Measurements from ENCODE around the gene TNXB. TPM values are rescaled to one million over a fixed set of nuclear protein-coding genes. Genes with fewer than 3 reads are reported as not detected.
"Not testable (repeated sequence)": the region's sequence is repeated elsewhere in the genome, so short reads cannot be mapped to it uniquely, and the experiment has no call there.

The TNXB gene
- total RNA-seq, 4 donors from 2014 or later: 38.5 to 301 (median 117) TPM

- Histone ChIP-seq H3K36me3 (peaks cover 0 to 16% (median 0%) of the 10 kb centered on the region in 3 donors), H3K27ac (no peak overlapping the region)
- TF ChIP-seq CTCF (IDR thresholded peaks at IDR 0.05) (no peak), POLR2A (IDR thresholded peaks at IDR 0.05) (no peak)
These were observed 44.4 kb downstream of the TNXB start for GRCh38 chr6:32064706-32065105.

GRCh38 chr6:32060966-32061655 lies 48.0 kb downstream of the TNXB start:
- no peaks in the 10 kb centered on the region for H3K4me1 ChIP-seq
- H3K27ac ChIP-seq: no peak overlapping the region
- H3K9me3 ChIP-seq: no peaks in the 10 kb centered on the region
- H3K27me3 ChIP-seq: no peaks in the 10 kb centered on the region
- TF ChIP-seq CTCF (IDR thresholded peaks at IDR 0.05): no peak
- H3K36me3 ChIP-seq: peaks cover 0 to 9% (median 0%) of the 10 kb centered on the region in 3 donors
- DNase-seq: no peak
- no peak overlapping the region for H3K4me3 ChIP-seq

More at GRCh38 chr6:32064706-32065105, 44.4 kb downstream of the TNXB start:
- H3K4me1 ChIP-seq: no peaks in the 10 kb centered on the region
- H3K4me3 ChIP-seq: no peak overlapping the region
- H3K9me3 ChIP-seq: no peaks in the 10 kb centered on the region
- no peaks in the 10 kb centered on the region for H3K27me3 ChIP-seq
- DNase-seq: no peak

- H3K4me3 ChIP-seq: no peak overlapping the region
- no peak overlapping the region for H3K27ac ChIP-seq
- H3K27me3 ChIP-seq: no peaks in the 10 kb centered on the region
- no peak for DNase-seq
- H3K9me3 ChIP-seq: no peaks in the 10 kb centered on the region
- no peak for TF ChIP-seq CTCF (IDR thresholded peaks at IDR 0.05)
- TF ChIP-seq POLR2A (IDR thresholded peaks at IDR 0.05): no peak
- peaks cover 0 to 12% (median 0%) of the 10 kb centered on the region in 3 donors for H3K36me3 ChIP-seq
- no peaks in the 10 kb centered on the region for H3K4me1 ChIP-seq
These were observed 50.6 kb downstream of the TNXB start for GRCh38 chr6:32058511-32058963.

GRCh38 chr6:32057966-32058365 lies 51.2 kb downstream of the TNXB start:
- H3K4me1 ChIP-seq: no peaks in the 10 kb centered on the region
- no peaks in the 10 kb centered on the region for H3K27me3 ChIP-seq
- no peaks in the 10 kb centered on the region for H3K9me3 ChIP-seq
- peaks cover 0 to 12% (median 0%) of the 10 kb centered on the region in 3 donors for H3K36me3 ChIP-seq
- no peak for TF ChIP-seq CTCF (IDR thresholded peaks at IDR 0.05)
- TF ChIP-seq POLR2A (IDR thresholded peaks at IDR 0.05): no peak
- no peak overlapping the region for H3K4me3 ChIP-seq
- H3K27ac ChIP-seq: no peak overlapping the region
- no peak for DNase-seq

GRCh38 chr6:32056254-32056653 lies 52.9 kb downstream of the TNXB start:
- DNase-seq: no peak
- Histone ChIP-seq H3K27me3 (no peaks in the 10 kb centered on the region), H3K4me3 (no peak overlapping the region), H3K36me3 (peaks cover 0 to 3% (median 0%) of the 10 kb centered on the region in 3 donors), H3K4me1 (no peaks in the 10 kb centered on the region), H3K27ac (no peak overlapping the region), H3K9me3 (no peaks in the 10 kb centered on the region)
- no peak for TF ChIP-seq POLR2A (IDR thresholded peaks at IDR 0.05)
- TF ChIP-seq CTCF (IDR thresholded peaks at IDR 0.05): no peak

- not testable (repeated sequence) for H3K36me3 ChIP-seq, H3K4me3 ChIP-seq, H3K9me3 ChIP-seq, H3K27me3 ChIP-seq, H3K4me1 ChIP-seq, DNase-seq, H3K27ac ChIP-seq
These were observed 53.4 kb downstream of the TNXB start for GRCh38 chr6:32055756-32056155.

- H3K36me3 ChIP-seq, H3K27me3 ChIP-seq, DNase-seq, H3K4me1 ChIP-seq, H3K27ac ChIP-seq, H3K4me3 ChIP-seq, H3K9me3 ChIP-seq: not testable (repeated sequence)
These were observed 55.8 kb downstream of the TNXB start for GRCh38 chr6:32053314-32053713.

- DNase-seq, H3K9me3 ChIP-seq: not testable (repeated sequence)
These were observed 56.5 kb downstream of the TNXB start for GRCh38 chr6:32052626-32053025.

More at GRCh38 chr6:32052626-32053025, 56.5 kb downstream of the TNXB start:
- H3K4me1 ChIP-seq, H3K4me3 ChIP-seq, H3K36me3 ChIP-seq, H3K27me3 ChIP-seq, H3K27ac ChIP-seq: not testable (repeated sequence)
